ENCODE measurements around the gene LRP1.

GRCh38 chr12:57156701-57157403 lies 28.6 kb downstream of the LRP1 start:
- TF ChIP-seq, protein P1, sequence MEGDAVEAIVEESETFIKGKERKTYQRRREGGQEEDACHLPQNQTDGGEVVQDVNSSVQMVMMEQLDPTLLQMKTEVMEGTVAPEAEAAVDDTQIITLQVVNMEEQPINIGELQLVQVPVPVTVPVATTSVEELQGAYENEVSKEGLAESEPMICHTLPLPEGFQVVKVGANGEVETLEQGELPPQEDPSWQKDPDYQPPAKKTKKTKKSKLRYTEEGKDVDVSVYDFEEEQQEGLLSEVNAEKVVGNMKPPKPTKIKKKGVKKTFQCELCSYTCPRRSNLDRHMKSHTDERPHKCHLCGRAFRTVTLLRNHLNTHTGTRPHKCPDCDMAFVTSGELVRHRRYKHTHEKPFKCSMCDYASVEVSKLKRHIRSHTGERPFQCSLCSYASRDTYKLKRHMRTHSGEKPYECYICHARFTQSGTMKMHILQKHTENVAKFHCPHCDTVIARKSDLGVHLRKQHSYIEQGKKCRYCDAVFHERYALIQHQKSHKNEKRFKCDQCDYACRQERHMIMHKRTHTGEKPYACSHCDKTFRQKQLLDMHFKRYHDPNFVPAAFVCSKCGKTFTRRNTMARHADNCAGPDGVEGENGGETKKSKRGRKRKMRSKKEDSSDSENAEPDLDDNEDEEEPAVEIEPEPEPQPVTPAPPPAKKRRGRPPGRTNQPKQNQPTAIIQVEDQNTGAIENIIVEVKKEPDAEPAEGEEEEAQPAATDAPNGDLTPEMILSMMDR (conservative IDR thresholded peaks at IDR 0.05; ENCODE audit: low read length), result no peak
- TF ChIP-seq EZH2phosphoT487 (IDR thresholded peaks at IDR 0.05; ENCODE audit: borderline replicate concordance, low read depth, low read length), result no peak
